Ovary (tissue), 9 donors: Measurements from ENCODE around the gene SLC9A6. TPM values are rescaled to one million over a fixed set of nuclear protein-coding genes. Genes with fewer than 3 reads are reported as not detected.
A peak's percentile ranks its signal among the peaks of the same experiment; 100 is the strongest.

Experiments used
- DNase-seq, 5 donors: peaks; one replicate each; pipeline ENCODE4 v3.0.0-alpha.2; 2019 to 2020
- H3K27ac ChIP-seq, 2 donors: fragments of 200-600 bp; one replicate each; pipeline versions ENCODE4 v1.5.1 to v1.8.0; 2019 to 2022
- H3K27me3 ChIP-seq: fragments of 200-600 bp; one replicate; pipeline ENCODE4 v1.8.0; 2022
- H3K36me3 ChIP-seq: fragments of 200-600 bp; sonication (generic); one replicate; pipeline ENCODE4 v1.5.1; 2019
- H3K4me1 ChIP-seq: one replicate; pipeline ENCODE4 v1.8.1; 2013; ENCODE audit warnings: mild to moderate bottlenecking, moderate library complexity; ENCODE audit not compliant: insufficient read depth
- H3K4me3 ChIP-seq: fragments of 200-600 bp; sonication (generic); one replicate; pipeline ENCODE4 v1.5.1; 2017
- H3K9me3 ChIP-seq, 2 donors: fragments of 200-600 bp in 1 of 2; sonication (generic) in 1 of 2; one replicate each; pipeline versions ENCODE4 v1.5.1 to v1.8.1; 2013 to 2019; ENCODE audit warnings: mild to moderate bottlenecking in 1 of 2, moderate library complexity in 1 of 2
- CTCF ChIP-seq, 3 donors: fragments of 450-650 bp in 2 of 3; fragments of 200-600 bp in 1 of 3; IDR thresholded peaks; one replicate each; pipeline versions ENCODE4 v1.5.1 to v1.8.0; 2016 to 2022; ENCODE audit warnings: antibody characterized with exemption in 3 of 3, mild to moderate bottlenecking in 1 of 3
- EP300 ChIP-seq: sonication (generic); formaldehyde crosslinking; IDR thresholded peaks from one replicate; pipeline ENCODE4 v1.6.1; 2017; ENCODE audit warnings: antibody characterized with exemption
- POLR2A ChIP-seq: fragments of 450-650 bp; IDR thresholded peaks from one replicate; pipeline ENCODE4 v1.6.1; 2017; ENCODE audit warnings: antibody characterized with exemption, mild to moderate bottlenecking, moderate library complexity
- WGBS, 3 donors: extraction: QIAGEN DNeasy Blood & Tissue Kit in 1 of 3; methylation state at CpG; one replicate each; pipeline versions ENCODE4 v1.1.5 to v1.1.7; 2013 to 2017; 5-methylcytosine and 5-hydroxymethylcytosine counted together
- intact Hi-C, 4 donors: fragments of 100-400 bp; cut with DNase I; formaldehyde crosslinking; loops; one replicate each; pipeline versions ENCODE4 v1.11.0 to v1.15.1; 2022 to 2023
- polyA plus RNA-seq, 2 donors: library from polyadenylated mRNA; stranded (reverse); fragments of 200-250 nt in 1 of 2; fragments of 350-450 nt in 1 of 2; fragmentation: Illumina TruSeq in 1 of 2; extraction: RNeasy Lipid Tissue Mini Kit (QIAGEN cat#74804) in 1 of 2; gene quantifications; one replicate each; pipeline ENCODE4 v1.2.3, GENCODE V29; 2013 to 2014
- total RNA-seq, 7 donors: library from RNA; depleted of rRNA in 2 of 7; stranded (reverse); fragments of >200 nt in 2 of 7; fragmentation: NEBNext Ultra II Directional in 3 of 7; extraction: Animal tissue kit (Norgen Biotek cat#: 25700) in 3 of 7; gene quantifications; one replicate each; pipeline versions ENCODE4 v1.1.0 to v1.2.4, GENCODE V29; 2016 to 2023
- donor health status: DM: no; HTN: no; CAD: no; lungs with moderate emphysema.
- donor health status: DM: no; HTN: no; CAD: no.
- donor health status: Bipolar disorder and iron deficiency.
- donor health status: DM: yes; HTN: yes; CAD: no.
- donor health status: DM: no; HTN: no; CAD: no.
- donor health status: DM: yes; HTN: yes; CAD: no.

The SLC9A6 gene
- total and polyA plus RNA-seq, 9 donors = 9.2 to 18.6 (median 12.7) TPM

GRCh38 chrX:135973548-135974278, 11.5 kb upstream of the SLC9A6 start, which contains the start of gene MMGT1:
MMGT1 (minus strand) TSS chrX:135973988; CDS start chrX:135973675, 313 bp downstream.
- intact Hi-C loops = no loop called here
- TF ChIP-seq EP300 (peak; percentile 31), CTCF (IDR thresholded peaks at IDR 0.05) (peak in 2 of 3 donors; percentile 10 to 18), POLR2A (peak; percentile 56)
- H3K27me3 ChIP-seq = no peaks in the 10 kb centered on the region
- H3K4me1 ChIP-seq = no peaks in the 10 kb centered on the region
- peak within 1 kb of the TSS; percentile 66 for H3K4me3 ChIP-seq
- H3K27ac ChIP-seq = peak within 1 kb of the TSS; percentile 47 to 77
- WGBS, 3 donors = 34 to 51% (median 38%) methylated on average over 40 to 62 of the region's 65 CpGs
- peak; percentile 84 to 88 (median 85) for DNase-seq
- H3K9me3 ChIP-seq = no peaks in the 10 kb centered on the region
- no peaks in the 10 kb centered on the region for H3K36me3 ChIP-seq

- 26 to 46% (median 35%) methylated on average over 26 to 27 of the region's 32 CpGs for WGBS, 3 donors
- intact Hi-C loops = no loop called here
Measured at GRCh38 chrX:135974279-135974856, 10.9 kb upstream of the SLC9A6 start.

GRCh38 chrX:135975421-135975820, 9.8 kb upstream of the SLC9A6 start:
- Histone ChIP-seq H3K27me3 (no peaks in the 10 kb centered on the region), H3K4me3 (no peak overlapping the region), H3K36me3 (no peaks in the 10 kb centered on the region), H3K9me3 (no peaks in the 10 kb centered on the region), H3K4me1 (no peaks in the 10 kb centered on the region), H3K27ac (no peak overlapping the region)
- intact Hi-C loops = no loop called here
- TF ChIP-seq EP300 (no peak), POLR2A (no peak), CTCF (IDR thresholded peaks at IDR 0.05) (no peak)
- 79 to 85% (median 82%) methylated on average over 1 of the region's 1 CpG for WGBS, 3 donors
- DNase-seq = no peak

More at GRCh38 chrX:135974279-135974856, 10.9 kb upstream of the SLC9A6 start:
- Histone ChIP-seq H3K27ac (peak overlapping the region in 1 of 2 donors; percentile 64), H3K36me3 (no peaks in the 10 kb centered on the region), H3K9me3 (no peaks in the 10 kb centered on the region), H3K4me1 (no peaks in the 10 kb centered on the region), H3K4me3 (peak overlapping the region; percentile 35), H3K27me3 (no peaks in the 10 kb centered on the region)
- DNase-seq = peak; percentile 73 to 86 (median 82)
- TF ChIP-seq EP300 = no peak
- TF ChIP-seq CTCF (IDR thresholded peaks at IDR 0.05) = no peak
- TF ChIP-seq POLR2A = no peak

- intact Hi-C loops = no loop called here
- H3K4me1 ChIP-seq = no peaks in the 10 kb centered on the region
- no peak for TF ChIP-seq EP300
- no peak for TF ChIP-seq CTCF (IDR thresholded peaks at IDR 0.05)
- no peak for TF ChIP-seq POLR2A
- no peaks in the 10 kb centered on the region for H3K36me3 ChIP-seq
- DNase-seq = no peak
- no peaks in the 10 kb centered on the region for H3K27me3 ChIP-seq
- H3K4me3 ChIP-seq = no peak overlapping the region
- no peaks in the 10 kb centered on the region for H3K9me3 ChIP-seq
- no peak overlapping the region for H3K27ac ChIP-seq
- WGBS, 3 donors = 77 to 82% (median 78%) methylated on average over 4 of the region's 4 CpGs
Measured at GRCh38 chrX:135977611-135978010, 7.6 kb upstream of the SLC9A6 start.
